HepG2 (cell line): ENCODE measurements around the gene NAV2. TPM values are rescaled to one million over a fixed set of nuclear protein-coding genes. Genes with fewer than 3 reads are reported as not detected.
A peak's percentile ranks its signal among the peaks of the same experiment; 100 is the strongest.

Experiments used
- CCAR2 ChIP-seq: fragments of 200-400 bp; formaldehyde crosslinking; optimal IDR thresholded peaks from 2 replicates; pipeline ENCODE3; 2018; ENCODE audit warnings: low read depth, mild to moderate bottlenecking, low read length, moderate library complexity
- MBNL3 ChIP-seq: fragments of 250-450 bp; sonication (Bioruptor Pico); conservative IDR thresholded peaks from 2 replicates; pipeline ENCODE4 v1.8.0; 2022; ENCODE audit warnings: mild to moderate bottlenecking, inconsistent platforms
- SMAD9 ChIP-seq: sonication (generic); formaldehyde crosslinking; IDR thresholded peaks from 2 replicates; pipeline ENCODE4 v1.5.1; 2020; ENCODE audit warnings: mild to moderate bottlenecking, missing genetic modification reagents
- SP4 ChIP-seq: sonication (generic); formaldehyde crosslinking; IDR thresholded peaks from 2 replicates; pipeline ENCODE4 v1.8.1; 2023; ENCODE audit warnings: mild to moderate bottlenecking, missing genetic modification reagents
- ZFP36L1 ChIP-seq: sonication (generic); formaldehyde crosslinking; IDR thresholded peaks from 2 replicates; pipeline ENCODE4 v1.8.0; 2022; ENCODE audit warnings: mild to moderate bottlenecking, missing genetic modification reagents, moderate library complexity
- ZNF737 ChIP-seq: sonication (generic); formaldehyde crosslinking; IDR thresholded peaks from 2 replicates; pipeline ENCODE4 v1.5.0; 2020; ENCODE audit warnings: missing genetic modification reagents, mild to moderate bottlenecking, borderline replicate concordance
- polyA plus RNA-seq, 8 experiments: library from polyadenylated mRNA; depleted of rRNA in 3 of 8; stranded (reverse) in 7 of 8; unstranded in 1 of 8; fragments of >200 nt; fragmentation: Illumina TruSeq in 4 of 8; extraction: Trizol in 4 of 8; gene quantifications; 2 replicates each; pipeline versions ENCODE4 v1.2.1 to v1.2.3, GENCODE V29; 2011 to 2016; ENCODE audit warnings: low read depth in 4 of 8, missing spikeins in 1 of 8, mixed read lengths in 1 of 8; ENCODE audit not compliant: insufficient read depth in 1 of 8
- total RNA-seq, 5 experiments: library from RNA; depleted of rRNA; stranded (reverse); fragments of >200 nt; fragmentation: Illumina TruSeq; extraction: Trizol; gene quantifications; 2 replicates each; pipeline ENCODE4 v1.2.3, GENCODE V29; 2016; ENCODE audit warnings: low read depth in 1 of 5
- TF ChIP-seq, protein P1 (sequence below): IDR thresholded peaks from 2 replicates; pipeline ENCODE4 v1.6.1; 2016; ENCODE audit warnings: low read depth
- TF ChIP-seq, protein P2 (sequence below), 2 experiments: fragments of 450-650 bp in 1 of 2; sonication (generic) in 1 of 2; formaldehyde crosslinking in 1 of 2; IDR thresholded peaks; 2 replicates each; pipeline versions ENCODE4 v1.6.1 to v1.8.0; 2016 to 2022; ENCODE audit warnings: antibody characterized with exemption in 1 of 2, mild to moderate bottlenecking in 1 of 2, missing genetic modification reagents in 1 of 2
- TF ChIP-seq, protein P3 (sequence below): sonication (generic); formaldehyde crosslinking; IDR thresholded peaks from 2 replicates; pipeline ENCODE4 v1.5.0; 2020; ENCODE audit warnings: mild to moderate bottlenecking, missing genetic modification reagents, borderline replicate concordance

The NAV2 gene
- total and polyA plus RNA-seq, 2 of the 13 experiments (the other 11 are each of a cell fraction or from before 2014, with no cell fraction given) = 9.3 to 34.6 TPM

DNA sequence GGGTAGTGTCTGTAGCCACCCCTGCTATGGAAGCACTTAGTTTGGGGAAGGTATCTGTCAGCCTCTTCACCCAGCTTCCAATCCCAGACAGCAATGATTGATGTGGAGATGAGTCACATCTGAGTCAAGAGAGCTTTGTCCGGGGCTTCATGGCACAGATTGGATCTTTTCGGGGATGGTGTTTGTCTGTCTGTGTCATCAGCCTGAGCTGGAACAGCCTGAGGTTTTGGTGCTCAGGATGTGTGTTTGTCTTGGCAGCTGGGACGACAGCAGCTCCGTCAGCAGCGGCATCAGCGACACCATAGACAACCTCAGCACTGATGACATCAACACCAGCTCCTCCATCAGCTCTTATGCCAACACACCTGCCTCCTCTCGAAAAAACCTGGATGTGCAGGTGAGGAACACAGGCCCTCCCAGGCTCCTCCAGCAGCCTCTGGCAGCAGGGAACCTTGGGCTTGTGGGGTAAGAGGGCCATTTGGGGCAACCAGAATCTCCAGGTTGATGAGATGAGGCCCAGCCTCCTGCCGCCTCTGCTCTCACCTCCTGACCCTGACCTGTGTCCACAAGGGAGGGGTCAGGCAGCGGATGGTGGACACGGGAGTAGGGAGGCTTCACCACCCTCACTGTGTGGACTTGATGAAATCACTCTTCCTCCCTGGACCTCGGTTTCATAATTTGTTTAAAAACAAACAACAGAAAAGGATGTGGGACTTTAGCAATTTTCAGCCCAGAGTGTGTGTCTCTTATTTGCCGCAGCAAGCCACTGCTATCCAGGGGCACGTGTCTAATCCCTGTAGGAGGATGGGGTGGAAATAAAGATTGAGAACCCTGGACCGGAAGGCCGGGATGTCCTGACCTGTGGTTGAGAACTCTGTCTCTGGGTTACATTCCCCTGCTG is 323.3 kb downstream of the NAV2 start (continued):
- TF ChIP-seq, protein P1, sequence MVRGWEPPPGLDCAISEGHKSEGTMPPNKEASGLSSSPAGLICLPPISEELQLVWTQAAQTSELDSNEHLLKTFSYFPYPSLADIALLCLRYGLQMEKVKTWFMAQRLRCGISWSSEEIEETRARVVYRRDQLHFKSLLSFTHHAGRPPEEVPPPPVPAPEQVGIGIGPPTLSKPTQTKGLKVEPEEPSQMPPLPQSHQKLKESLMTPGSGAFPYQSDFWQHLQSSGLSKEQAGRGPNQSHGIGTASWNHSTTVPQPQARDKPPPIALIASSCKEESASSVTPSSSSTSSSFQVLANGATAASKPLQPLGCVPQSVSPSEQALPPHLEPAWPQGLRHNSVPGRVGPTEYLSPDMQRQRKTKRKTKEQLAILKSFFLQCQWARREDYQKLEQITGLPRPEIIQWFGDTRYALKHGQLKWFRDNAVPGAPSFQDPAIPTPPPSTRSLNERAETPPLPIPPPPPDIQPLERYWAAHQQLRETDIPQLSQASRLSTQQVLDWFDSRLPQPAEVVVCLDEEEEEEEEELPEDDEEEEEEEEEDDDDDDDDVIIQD (CRISPR knock-in tag) = peak; percentile 62; the same call in 1 of the 2 replicates
- TF ChIP-seq ZNF737 (no peak), SP4 (no peak), CCAR2 (no peak), ZFP36L1 (CRISPR knock-in tag) (0 out of 2 replicates have a peak, but pooled peaks have one; percentile 53), SMAD9 (CRISPR knock-in tag) (no peak), MBNL3 (CRISPR knock-in tag) (no peak)
- TF ChIP-seq, protein P2, sequence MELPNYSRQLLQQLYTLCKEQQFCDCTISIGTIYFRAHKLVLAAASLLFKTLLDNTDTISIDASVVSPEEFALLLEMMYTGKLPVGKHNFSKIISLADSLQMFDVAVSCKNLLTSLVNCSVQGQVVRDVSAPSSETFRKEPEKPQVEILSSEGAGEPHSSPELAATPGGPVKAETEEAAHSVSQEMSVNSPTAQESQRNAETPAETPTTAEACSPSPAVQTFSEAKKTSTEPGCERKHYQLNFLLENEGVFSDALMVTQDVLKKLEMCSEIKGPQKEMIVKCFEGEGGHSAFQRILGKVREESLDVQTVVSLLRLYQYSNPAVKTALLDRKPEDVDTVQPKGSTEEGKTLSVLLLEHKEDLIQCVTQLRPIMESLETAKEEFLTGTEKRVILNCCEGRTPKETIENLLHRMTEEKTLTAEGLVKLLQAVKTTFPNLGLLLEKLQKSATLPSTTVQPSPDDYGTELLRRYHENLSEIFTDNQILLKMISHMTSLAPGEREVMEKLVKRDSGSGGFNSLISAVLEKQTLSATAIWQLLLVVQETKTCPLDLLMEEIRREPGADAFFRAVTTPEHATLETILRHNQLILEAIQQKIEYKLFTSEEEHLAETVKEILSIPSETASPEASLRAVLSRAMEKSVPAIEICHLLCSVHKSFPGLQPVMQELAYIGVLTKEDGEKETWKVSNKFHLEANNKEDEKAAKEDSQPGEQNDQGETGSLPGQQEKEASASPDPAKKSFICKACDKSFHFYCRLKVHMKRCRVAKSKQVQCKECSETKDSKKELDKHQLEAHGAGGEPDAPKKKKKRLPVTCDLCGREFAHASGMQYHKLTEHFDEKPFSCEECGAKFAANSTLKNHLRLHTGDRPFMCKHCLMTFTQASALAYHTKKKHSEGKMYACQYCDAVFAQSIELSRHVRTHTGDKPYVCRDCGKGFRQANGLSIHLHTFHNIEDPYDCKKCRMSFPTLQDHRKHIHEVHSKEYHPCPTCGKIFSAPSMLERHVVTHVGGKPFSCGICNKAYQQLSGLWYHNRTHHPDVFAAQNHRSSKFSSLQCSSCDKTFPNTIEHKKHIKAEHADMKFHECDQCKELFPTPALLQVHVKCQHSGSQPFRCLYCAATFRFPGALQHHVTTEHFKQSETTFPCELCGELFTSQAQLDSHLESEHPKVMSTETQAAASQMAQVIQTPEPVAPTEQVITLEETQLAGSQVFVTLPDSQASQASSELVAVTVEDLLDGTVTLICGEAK (IDR thresholded peaks at IDR 0.05) = no peak
- TF ChIP-seq, protein P2 (CRISPR knock-in tag; IDR thresholded peaks at IDR 0.05) = peak; percentile 76; the same call in 1 of the 2 replicates
- TF ChIP-seq, protein P3, sequence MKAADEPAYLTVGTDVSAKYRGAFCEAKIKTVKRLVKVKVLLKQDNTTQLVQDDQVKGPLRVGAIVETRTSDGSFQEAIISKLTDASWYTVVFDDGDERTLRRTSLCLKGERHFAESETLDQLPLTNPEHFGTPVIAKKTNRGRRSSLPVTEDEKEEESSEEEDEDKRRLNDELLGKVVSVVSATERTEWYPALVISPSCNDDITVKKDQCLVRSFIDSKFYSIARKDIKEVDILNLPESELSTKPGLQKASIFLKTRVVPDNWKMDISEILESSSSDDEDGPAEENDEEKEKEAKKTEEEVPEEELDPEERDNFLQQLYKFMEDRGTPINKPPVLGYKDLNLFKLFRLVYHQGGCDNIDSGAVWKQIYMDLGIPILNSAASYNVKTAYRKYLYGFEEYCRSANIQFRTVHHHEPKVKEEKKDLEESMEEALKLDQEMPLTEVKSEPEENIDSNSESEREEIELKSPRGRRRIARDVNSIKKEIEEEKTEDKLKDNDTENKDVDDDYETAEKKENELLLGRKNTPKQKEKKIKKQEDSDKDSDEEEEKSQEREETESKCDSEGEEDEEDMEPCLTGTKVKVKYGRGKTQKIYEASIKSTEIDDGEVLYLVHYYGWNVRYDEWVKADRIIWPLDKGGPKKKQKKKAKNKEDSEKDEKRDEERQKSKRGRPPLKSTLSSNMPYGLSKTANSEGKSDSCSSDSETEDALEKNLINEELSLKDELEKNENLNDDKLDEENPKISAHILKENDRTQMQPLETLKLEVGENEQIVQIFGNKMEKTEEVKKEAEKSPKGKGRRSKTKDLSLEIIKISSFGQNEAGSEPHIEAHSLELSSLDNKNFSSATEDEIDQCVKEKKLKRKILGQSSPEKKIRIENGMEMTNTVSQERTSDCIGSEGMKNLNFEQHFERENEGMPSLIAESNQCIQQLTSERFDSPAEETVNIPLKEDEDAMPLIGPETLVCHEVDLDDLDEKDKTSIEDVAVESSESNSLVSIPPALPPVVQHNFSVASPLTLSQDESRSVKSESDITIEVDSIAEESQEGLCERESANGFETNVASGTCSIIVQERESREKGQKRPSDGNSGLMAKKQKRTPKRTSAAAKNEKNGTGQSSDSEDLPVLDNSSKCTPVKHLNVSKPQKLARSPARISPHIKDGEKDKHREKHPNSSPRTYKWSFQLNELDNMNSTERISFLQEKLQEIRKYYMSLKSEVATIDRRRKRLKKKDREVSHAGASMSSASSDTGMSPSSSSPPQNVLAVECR (CRISPR knock-in tag) = peak; percentile 90; the same call in 1 of the 2 replicates
